ENCODE measurements around the gene GALM.

DNA sequence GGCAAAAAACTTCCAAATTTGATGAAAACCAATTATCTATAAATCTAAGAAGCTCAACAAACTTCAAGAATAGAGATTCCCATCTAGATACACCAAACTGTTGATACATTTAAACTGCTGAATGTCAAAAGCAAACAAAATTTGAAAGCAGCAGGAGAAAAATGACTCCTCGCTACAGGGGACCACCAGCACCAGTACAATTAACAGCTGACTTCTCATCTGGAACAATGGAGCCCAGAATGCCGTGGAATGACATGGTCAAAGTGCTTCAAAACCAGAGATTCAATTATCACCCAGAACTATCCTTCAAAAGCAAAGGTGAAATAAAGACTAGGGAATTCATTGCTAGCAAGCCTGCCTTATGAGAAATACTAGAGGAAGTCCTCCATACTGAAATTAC, 73.6 kb downstream of the GALM start:
- TF ChIP-seq, protein P1, sequence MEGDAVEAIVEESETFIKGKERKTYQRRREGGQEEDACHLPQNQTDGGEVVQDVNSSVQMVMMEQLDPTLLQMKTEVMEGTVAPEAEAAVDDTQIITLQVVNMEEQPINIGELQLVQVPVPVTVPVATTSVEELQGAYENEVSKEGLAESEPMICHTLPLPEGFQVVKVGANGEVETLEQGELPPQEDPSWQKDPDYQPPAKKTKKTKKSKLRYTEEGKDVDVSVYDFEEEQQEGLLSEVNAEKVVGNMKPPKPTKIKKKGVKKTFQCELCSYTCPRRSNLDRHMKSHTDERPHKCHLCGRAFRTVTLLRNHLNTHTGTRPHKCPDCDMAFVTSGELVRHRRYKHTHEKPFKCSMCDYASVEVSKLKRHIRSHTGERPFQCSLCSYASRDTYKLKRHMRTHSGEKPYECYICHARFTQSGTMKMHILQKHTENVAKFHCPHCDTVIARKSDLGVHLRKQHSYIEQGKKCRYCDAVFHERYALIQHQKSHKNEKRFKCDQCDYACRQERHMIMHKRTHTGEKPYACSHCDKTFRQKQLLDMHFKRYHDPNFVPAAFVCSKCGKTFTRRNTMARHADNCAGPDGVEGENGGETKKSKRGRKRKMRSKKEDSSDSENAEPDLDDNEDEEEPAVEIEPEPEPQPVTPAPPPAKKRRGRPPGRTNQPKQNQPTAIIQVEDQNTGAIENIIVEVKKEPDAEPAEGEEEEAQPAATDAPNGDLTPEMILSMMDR (conservative IDR thresholded peaks at IDR 0.05; ENCODE audit: low read depth, low read length) = no peak
- TF ChIP-seq EZH2 (IDR thresholded peaks at IDR 0.05; ENCODE audit: low read length, unreplicated experiment) = no peak

Data from PC-3 (cell line).